HG02938 (cell line): Measurements from ENCODE around the gene SAMHD1.
A peak's percentile ranks its signal among the peaks of the same experiment; 100 is the strongest.
"Not testable (repeated sequence)": the region's sequence is repeated elsewhere in the genome, so short reads cannot be mapped to it uniquely, and the experiment has no call there.

Experiments
- ATAC-seq: cut with Tn5 transposase; IDR thresholded peaks from one replicate; pipeline ENCODE4 v1.9.1; 2021; ENCODE audit warnings: mild to moderate bottlenecking, moderate library complexity; ENCODE audit not compliant: unreplicated experiment

Gene SAMHD1

GRCh38 chr20:36875702-36876472 lies 75.6 kb downstream of the SAMHD1 start, which contains the start of gene TLDC2:
Gene TLDC2 (plus strand): TSS chr20:36876138. CDS start chr20:36876175, 37 bp downstream.
- ATAC-seq, result no peak

GRCh38 chr20:36875093-36875492 lies 76.4 kb downstream of the SAMHD1 start:
- ATAC-seq, result not testable (repeated sequence)

DNA sequence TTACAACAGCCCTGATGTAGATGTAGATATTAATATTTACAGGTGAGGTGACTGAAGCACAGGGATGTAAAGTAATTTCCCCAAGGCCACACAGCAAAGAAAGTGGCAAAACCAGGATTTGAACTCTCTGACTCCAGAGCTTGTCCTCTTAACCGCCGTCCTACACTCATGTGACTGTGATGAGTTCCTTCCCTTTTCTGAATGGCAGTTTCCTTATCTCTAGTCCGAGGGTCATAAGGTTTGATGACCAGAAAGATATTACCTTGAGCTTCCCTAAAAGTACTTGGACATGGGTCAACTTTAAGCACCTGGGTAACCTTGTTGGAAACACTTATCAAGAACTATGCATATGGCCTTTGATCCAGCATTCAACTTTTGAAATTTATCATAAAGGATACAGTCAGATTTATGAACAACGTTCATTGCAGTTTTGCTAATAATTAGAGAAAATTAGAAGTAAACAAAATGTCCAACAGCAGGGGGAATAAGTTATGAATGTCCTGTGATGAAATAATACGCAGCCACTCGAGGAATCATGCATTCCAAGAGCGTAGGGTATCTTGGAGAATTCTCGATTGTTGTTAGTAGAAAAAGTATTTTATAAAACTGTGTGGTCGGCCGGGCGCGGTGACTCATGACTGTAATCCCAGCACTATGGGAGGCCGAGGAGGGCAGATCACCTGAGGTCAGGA lies 77.9 kb downstream of the SAMHD1 start:
- ATAC-seq, result no peak

DNA sequence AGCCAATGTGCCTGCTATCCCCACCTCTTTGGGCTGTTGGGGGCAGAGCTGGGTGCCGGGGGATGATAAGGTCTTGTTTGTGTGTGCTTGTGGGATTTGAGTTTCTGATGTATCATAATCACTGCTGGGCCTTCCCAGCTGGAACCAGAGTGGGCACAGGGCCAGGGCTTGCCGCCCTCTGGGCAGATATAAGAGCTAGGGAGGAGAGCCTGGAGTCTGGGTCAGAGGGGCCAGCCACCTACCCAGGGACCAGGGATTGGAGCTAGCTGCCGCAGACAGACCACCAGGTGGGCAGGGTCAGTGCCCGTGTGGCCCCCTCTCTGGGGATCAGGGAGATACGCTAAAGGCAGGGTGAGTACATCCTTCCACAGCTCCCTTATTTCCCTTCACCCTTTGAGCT lies 78.7 kb downstream of the SAMHD1 start:
- no peak for ATAC-seq

- ATAC-seq, result no peak
Measured at GRCh38 chr20:36871640-36872570, 79.6 kb downstream of the SAMHD1 start.

DNA sequence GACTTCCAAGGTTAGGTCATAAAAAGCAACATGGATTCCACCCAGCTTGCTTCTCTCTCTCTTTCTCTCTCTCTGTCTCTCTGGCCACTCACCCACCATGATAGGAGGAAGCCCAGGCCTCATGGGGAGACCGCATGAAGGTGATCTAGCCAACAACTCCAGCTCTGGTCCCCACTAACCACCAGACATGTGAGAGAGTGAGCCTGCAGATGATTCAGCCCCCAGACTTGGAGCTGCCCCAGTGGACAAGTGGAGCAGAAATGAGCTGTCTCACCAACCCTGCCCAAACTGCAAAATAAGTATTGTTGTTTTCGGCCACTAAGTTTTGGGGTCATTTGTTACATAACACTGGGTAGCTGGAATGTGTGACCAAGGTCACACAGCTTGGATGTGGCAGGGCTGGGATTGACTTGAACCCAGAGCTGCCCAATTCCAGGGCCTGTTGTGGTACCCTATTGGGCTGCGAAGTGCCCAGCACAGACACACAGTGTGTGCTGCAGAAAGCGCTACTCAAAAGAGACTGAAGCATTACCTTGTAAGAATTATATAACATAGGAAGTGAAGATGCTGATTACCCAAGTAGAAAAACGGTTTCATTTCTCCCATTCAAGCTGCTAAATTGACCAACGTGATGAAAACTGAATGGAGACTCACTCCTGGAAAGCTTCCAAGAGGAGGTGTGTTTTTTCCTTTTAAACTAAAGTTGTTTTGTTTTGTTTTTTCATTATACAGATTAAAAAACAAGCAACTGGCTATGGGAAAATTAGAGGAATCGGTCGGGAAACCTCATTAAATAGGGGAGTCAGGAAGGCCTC lies 84.6 kb downstream of the SAMHD1 start:
- no peak for ATAC-seq

DNA sequence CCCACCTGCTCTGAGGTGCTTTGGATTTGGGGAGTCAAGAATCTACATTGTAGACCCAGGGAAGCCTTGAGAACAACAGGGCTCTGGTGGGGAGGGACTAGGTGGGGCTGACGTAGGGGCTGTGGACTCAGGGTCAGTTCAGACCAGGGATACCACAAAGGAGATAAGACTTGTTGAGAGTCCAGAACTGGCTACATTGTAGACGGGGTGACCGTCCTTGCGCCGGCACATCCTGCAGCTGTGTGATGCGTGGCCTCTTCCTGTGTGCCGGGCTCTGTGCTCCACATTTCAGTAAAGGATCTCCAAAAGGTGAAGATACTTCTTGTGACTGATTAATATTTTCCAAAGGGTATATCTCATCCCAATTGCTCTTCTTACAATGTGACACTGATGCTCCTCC lies 85.3 kb downstream of the SAMHD1 start:
- ATAC-seq, result no peak

- ATAC-seq, result no peak
Measured at GRCh38 chr20:36865861-36866149, 85.7 kb downstream of the SAMHD1 start.

DNA sequence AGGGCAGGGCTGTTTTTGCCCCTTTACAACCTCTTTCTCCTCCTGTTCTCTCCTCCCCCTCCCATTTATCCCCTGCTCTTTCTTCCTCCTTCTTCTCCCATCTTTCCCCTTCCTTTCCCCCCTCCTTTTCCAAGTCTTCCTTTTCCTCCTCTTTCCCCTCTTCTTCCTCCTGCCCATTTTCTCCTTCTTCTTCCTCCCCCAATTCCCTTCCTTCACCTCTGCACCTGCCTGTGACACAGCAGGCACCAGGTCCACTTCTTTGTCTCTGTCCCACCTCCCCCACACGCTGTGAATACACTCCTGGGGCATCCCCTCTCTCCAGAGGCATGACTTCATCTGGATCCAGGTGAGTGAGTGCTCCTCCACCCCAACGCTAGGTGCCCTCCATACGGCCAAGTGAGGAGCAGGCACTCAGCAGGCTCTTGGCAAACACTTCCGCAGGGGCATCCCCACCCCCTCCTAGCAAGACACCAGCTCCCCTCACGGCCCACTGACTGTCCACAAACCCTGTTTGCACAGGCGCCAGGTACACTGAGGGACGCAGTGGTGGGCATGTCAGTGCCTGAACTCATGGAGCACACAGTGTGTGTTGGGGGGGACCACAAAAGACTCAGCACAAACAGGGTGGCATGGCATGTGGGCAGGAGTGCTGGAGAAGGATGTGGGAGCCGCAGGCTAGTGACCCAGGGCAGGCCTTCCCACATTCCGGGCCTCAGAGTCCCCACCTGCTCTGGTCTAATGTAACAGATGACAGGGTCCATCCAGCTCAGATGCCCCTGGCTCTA lies 86.2 kb downstream of the SAMHD1 start:
- ATAC-seq, result no peak

GRCh38 chr20:36862857-36863668 lies 88.4 kb downstream of the SAMHD1 start:
- peak; percentile 33 for ATAC-seq

GRCh38 chr20:36861875-36862801 lies 89.4 kb downstream of the SAMHD1 start:
- no peak for ATAC-seq

DNA sequence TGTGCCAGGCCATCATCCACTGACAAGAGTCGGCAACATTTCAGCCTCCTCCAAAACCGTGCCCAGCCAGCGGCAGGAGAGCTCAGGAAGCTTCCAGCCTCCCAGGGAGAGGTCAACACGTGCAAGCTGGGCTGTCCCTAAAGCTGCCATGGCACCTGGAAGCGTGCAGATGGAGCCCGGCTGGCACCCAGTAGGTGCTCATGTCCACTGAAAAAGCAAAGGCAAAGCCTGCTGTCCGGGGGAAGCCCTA lies 90.0 kb downstream of the SAMHD1 start:
- no peak for ATAC-seq

- no peak for ATAC-seq
Measured at GRCh38 chr20:36860811-36861624, 90.5 kb downstream of the SAMHD1 start.

DNA sequence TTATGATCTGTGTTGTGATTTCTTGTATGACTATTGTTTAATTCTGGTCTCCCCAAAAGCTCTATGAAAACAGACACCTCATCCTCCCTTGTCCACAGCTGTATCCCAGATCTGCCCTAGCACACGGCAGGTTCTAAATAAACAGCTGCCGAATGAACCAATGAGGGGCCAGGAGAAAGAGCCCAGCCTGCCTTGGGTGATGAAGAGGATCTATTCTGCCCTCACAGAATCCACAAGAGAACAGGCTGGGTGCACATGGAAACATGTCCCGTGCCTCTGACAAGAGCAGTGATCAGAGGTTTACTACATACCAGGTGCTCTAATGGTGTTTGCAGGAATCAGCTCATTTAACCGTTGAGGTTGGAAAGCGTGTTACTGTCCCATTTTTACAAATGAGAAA lies 91.2 kb downstream of the SAMHD1 start:
- no peak for ATAC-seq

GRCh38 chr20:36859700-36860330 lies 91.7 kb downstream of the SAMHD1 start:
- ATAC-seq, result no peak

DNA sequence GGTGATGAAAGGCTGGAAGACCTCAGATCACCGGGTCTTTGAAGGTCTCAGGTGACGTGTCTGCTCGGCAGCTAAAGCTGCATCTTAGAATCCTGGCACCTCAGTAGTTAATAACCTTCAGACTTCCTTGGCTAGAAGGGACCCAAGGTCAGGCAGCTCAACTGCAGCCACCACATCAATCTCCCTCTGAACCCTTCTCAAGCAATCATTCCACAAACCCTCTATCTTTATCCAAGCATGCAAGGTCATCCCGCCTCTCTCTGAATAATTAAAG lies 92.3 kb downstream of the SAMHD1 start:
- ATAC-seq, result no peak
